Smooth muscle cell of the brain vasculature (primary cell): ENCODE data around the gene PLEKHM1.
A peak's percentile ranks its signal among the peaks of the same experiment; 100 is the strongest.
"Not testable (repeated sequence)": the region's sequence is repeated elsewhere in the genome, so short reads cannot be mapped to it uniquely, and the experiment has no call there.

Experiments
- DNase-seq: peaks from one replicate; pipeline ENCODE4 v3.0.0-alpha.2; 2012; ENCODE audit warnings: low read depth, low spot score

Gene PLEKHM1

DNA sequence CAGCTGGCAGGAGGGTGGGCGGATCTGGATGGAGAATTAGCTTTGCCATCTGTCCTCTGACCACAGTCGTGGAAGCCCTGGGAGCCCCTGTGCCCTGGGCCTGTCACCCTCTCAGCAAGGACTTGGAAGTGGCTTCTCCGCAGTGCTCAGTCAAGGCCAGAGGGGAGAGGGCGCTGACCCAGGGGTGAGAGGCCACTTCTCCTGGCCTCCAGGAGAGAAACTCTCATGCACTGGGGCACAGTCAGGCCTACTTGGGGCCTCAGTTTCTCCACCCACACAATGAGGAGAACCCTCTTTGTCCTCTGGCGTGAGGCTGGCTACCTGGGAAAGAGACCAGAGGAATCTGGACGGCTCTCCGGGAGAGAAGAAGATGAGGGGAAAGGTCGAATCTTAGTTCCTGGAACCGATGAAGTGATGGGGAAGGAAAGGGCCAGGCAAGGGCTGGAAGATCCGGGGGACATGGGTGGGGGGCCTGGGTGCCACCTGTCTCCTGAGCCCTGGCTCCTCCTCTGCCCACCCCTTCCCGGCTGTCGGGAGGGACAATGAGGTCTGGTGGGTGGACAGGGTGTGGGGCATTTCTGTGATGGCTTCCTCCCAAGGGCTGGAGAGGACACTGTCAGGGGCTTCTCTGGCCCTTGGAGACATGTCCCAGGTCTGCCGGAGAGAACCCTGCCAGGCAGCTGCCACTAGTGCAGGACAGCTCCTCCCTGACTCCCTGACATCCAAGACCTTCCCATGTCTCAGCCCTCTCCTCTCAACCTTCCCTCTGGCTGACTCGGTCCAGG is 48.8 kb downstream of the PLEKHM1 start:
- no peak for DNase-seq

DNA sequence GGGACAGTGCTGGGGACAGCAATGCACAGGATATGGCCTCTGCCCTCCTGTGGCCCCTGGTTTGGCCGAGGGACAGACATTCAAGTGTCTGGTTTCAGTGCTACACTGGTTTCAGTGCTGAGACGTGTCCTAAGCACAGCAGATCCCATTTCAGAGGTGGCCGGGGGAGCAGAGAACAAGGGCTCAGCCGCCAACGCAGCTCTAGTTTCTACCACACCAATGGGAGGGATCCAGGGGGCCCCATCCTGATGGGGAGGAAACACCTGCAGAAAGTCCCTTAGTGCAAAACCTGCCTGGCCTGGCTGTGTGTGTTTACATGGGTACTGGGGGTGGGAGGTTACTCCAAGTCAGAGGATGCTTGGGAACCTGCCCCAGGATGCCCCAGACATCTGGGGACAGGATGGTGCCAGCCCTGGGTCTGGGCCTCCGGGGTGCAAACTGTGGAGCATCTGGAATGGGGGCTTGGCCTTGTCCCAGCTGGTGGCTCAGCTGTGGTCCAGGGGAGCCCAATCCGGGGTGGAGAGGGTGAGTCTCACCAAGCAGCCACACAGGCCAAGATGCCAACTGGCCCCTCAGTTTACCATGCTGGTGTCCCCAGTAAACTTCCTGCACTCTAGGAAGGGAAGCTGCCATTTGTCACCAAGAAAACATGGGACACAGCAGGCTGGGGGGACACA is 49.5 kb downstream of the PLEKHM1 start:
- DNase-seq, result not testable (repeated sequence)

DNA sequence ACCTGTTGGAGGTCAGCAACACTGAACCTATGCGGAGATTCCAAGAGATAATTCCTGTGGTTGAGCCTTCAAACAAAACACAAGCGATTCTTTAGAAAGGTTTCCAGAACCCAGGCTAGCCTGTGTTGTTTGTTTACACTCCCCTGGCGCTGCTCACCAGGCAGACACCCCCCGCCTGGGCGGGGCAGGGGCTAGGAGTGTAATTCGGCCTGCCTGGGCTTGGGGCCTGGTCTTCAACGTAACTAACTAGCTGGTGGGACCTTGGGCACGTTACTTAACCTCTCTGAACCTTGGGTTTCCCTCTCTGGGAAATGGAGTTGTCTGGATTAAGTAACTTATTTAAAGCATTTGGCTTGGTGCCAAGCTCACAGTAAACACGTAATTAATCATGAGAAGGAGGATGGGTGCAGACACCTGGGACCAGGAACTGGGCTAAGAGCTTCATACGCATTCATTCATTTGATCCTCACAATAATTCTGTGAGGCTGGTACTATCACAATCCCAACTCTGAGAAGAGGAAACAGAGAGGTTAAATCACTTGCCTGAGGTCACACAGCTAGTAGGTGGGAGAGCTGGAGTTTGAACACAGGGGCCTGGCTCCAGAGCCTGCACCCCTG is 50.3 kb downstream of the PLEKHM1 start:
- no peak for DNase-seq

DNA sequence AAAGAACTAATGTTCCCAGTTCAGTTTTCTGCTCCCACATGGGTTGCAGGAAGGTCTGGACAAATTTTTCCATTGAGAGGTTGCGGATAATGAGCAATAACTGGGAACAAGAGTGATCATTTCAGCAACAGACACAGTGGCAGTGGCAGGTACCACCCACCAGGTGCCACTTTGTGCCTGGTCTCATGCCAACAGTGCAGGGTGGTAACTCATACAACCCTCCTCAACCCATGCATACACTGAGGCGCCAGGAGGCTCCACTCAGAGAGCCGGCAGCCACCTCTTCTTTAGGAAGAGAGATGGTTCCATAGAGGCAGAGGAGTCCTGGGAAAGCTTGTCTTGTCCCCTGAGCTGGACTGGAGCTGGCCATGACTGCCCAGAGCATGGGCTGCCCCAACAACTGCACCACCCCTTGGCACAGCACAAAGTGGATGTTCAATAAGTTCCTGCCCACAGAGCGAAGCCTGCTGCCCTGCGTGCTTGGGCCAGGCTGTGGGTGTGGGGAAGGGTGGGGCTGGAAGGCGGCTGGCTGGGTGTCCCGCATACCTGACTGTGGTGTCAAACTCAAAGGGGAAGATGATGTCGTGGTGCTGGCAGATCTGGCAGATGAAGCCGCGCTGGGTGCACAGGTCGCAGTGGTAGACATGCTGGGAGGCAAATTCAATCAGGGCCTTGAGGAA is 51.5 kb downstream of the PLEKHM1 start:
- DNase-seq, result no peak

DNA sequence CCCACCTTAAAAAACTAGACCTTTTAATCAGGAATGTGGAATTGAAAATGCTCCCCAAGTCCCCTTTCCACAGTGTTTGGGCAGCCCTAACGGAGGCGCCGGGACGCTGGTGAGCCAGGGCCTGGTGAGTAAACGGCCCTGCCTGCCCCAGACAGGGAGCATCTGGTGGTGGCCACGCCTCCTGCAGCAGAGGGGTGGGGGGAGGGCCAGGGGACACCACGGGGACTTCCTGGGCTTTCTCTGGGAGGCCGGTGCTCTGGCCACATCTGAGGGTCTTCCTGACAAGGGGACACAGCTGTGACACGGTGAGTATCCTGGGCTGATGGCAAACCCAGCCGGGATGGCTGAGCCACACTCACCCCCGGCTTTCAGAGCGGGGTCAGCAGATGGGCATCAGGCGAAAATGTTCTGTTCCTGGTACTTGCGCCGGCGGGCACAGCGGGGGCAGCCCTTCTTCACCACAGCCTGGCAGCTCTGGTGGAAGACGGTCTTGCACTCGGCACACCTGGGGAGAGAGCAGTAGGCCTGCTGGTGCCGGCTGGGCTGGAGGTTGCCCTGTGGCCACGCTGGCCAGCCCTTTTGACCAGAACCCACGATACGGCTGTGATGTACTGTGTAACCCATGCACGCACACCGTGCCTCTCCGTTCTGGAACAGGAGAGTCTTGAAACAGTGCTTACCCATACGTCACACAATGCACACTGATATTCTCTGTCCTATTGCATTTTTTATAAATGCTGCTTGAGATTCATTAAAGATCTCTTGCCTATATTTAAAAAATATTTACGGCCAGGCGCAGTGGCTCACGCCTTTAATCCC is 52.8 kb downstream of the PLEKHM1 start:
- DNase-seq, result no peak

DNA sequence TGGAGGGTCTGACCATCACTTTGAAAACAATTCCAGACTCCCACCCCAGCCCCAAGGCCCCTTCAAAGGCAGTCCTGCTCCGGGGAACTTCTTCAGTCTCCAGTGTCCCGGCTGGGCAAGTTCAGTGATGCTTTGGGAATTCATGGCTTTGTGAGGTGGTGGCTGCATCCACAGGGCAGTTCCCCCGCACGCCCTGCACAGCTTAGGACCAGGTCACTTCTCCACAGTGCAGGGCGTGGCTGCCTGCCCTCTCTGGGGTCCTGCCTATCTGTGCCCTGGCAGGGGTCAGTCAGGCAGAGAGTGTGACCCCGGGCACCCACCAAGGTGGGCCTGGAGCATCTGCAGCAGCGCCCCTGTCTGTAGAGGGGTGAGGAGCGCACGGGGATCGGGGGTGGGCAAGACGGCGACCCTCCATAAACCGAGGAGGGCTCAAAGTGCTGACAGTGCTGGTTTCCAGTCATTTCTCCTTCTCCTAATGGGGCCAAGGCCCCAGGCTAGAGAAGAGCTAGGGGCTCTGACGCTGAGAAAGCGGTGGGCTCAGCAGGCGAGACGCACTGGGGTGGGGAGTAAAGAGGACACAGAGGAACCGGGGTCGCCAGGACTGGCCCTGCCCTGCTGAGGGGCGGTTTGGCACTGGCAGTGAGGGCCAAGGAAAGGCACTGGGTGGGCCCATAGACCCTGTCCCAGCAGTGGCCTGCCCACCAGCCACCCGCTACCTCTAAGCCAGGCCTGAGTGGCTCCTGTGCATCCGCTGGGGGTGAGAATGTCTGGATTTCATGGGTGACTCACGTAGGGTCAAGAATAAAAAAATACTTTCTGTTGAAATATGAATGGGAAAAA is 53.7 kb downstream of the PLEKHM1 start:
- DNase-seq, result no peak

DNA sequence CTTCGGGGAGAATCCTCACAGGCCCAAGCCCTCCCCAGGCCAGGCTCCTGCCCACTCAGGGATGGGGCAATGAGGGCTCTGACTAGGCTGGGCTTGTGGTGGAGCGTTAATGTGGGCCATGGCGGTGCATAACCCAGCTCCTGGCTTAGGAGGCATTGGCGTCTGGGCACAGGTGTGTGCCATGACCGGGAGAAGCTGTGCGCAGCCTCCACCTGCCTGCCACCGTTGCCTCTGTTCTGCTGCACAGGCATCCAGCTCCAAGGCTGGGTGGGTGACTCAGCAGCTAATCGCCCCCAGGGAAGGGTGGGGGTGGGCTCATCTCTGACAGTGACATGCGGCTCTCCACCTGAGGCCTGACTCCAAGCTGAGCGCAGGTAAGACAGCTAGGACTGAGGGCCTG is 54.4 kb downstream of the PLEKHM1 start:
- DNase-seq, result no peak

DNA sequence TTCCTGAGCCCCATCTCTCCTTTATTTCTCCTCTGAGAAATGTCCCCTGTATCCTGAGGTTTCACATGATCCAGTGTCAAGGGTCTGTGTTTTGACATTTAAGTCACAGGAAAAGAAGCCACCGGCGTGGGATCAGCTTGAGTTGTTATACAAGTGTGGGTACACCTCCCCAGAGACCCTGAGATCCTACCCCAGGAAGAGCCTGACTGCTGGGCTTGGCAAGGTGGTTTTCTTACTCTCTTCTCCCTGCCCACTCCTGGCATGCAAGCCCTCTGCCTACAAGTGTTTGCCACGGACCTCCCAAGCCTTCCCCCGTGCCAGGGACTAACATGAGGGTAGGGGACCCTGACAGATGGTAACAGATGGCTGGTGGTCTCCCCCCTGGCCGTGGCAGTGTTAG is 55.0 kb downstream of the PLEKHM1 start:
- DNase-seq, result no peak

DNA sequence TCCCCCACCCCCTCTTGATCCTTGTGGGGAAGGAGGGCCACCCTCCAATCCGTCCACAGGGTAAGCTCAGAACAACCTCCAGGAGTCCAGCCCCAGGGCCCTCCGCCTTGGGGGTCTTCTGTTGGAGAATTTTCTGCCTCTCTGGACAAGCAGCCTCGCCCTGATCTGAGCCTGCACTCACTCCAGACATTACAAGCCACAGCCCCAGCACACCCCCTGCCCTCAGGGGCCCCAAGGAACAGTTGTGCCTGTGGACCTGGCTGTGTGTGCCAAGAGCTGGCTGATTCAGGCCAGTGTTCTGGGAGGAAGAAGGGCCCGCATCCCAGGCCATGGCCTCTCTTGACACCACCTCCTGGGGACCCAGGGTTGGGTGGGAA is 57.4 kb downstream of the PLEKHM1 start:
- DNase-seq, result no peak

DNA sequence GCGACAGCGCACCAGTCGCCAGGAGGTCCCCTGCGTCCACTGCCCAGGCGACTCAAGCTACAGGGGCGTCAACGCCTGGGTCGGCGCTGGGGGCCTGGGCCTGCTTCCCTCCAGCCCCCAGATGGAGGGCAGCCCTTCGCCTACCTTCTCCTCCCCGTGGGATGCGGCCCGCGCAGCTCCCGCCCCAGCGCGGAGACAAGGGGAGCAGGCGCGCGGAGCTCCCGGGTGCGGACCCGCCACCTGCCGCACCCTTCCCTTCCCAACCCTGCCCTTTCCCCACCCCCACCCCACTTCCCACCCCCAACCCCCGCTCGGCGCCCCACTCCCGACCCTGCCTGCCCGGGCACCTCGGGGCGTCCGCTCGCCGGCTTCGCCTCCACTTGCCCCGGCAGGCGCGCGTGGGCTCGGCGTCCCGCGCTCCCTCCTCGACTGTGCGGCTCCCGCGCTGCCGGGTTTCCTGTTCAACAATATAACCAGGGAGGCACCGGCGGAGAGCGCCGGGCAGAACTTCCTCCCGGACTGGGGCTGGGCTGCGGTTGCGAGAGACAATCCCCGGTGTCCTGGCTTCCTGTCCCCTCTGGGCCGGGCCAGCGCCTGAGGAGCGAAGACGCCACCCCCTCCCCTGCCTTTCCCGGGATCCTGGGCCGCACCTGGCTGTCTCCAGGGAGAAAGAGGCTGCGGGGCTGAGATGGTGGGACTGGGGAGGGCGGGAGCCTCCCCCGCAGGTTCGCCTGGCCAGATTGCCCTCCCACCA is 57.9 kb downstream of the PLEKHM1 start, which contains the start of gene ARHGAP27:
Gene ARHGAP27, minus strand, starts transcription at position 466 of the 754 bp plus-strand sequence. CDS start 2,591 bp downstream, outside the sequence.
- DNase-seq, result no peak

DNA sequence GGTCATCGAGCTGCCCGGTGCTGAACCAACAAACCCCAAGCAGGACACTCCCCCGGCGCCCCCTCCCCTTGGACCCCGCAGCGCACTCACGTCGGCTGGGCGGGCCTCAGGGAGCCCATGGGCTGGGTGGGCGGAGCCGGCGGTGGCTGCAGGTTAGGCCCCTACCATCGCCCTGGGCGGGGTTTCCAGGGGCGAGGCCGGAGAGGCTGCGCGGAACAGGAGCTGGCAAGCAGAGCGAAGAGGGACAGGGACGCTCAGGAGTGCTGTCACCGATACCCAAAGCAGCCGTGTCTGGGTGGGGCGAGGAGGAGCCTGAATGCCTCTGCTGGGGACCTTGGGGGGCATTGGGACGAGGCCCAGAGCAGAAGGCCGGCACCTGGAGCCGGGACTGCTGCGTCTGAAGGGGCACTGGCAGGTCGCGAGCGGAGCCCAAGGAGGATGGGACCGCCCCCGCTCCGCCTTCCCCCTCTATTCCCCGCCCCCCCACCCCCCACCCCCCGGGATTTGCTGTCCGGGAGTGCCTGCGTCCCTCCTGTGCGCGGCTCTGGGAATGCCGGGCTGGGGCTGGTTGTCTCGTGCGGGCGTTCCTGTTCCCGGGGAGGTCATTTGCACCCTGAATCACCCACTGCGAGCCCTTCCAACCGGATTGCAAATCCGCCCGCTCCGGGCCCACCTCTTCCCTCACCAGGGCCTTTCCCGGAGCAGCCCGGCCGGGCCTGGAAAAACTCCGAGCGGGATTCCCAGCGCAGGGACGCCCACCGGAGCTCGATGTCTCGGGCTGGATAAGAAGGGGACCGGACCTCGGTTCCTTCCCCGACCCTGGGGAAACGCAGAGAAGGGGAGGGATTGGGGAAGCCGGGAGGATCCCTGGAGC is 58.8 kb downstream of the PLEKHM1 start:
- no peak for DNase-seq

DNA sequence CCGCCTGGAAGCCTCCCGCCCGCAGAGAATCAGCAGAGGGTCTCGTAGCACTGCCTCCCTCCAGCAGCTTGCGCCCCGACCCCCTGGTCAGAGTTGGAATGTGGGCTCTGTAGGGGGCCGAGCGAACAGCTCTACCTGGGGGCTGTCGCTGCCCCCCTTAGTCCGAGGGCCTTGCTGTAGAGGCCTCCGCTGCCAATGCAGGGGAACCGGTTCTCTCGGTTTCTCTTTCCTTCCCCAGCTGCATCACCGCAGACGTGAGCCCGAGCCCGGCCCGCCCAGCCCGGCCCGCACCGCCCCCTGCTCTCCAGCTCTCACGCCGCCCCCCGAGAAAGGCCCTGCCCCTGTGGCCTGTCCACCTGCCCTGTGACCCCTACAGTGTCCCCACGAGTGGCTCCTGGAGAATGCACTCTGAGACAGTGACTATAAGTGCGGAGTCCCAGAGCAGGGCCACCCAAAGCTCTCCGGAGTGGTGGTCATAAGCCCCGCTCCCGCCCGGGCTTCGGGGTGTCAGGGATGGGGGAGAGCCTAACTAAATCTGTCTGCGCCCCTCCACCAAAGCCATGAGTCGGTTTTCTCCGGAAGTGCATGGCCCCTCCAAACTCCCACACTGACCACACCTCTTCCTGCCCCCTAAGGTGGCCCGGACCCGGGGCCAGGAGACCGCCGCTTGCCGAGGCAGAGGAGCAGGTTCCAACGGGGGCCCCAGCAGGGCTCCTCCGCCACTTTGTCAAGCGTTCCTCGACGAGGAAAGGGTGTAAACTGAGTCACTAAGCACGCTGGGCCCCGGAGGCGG is 59.6 kb downstream of the PLEKHM1 start:
- no peak for DNase-seq

DNA sequence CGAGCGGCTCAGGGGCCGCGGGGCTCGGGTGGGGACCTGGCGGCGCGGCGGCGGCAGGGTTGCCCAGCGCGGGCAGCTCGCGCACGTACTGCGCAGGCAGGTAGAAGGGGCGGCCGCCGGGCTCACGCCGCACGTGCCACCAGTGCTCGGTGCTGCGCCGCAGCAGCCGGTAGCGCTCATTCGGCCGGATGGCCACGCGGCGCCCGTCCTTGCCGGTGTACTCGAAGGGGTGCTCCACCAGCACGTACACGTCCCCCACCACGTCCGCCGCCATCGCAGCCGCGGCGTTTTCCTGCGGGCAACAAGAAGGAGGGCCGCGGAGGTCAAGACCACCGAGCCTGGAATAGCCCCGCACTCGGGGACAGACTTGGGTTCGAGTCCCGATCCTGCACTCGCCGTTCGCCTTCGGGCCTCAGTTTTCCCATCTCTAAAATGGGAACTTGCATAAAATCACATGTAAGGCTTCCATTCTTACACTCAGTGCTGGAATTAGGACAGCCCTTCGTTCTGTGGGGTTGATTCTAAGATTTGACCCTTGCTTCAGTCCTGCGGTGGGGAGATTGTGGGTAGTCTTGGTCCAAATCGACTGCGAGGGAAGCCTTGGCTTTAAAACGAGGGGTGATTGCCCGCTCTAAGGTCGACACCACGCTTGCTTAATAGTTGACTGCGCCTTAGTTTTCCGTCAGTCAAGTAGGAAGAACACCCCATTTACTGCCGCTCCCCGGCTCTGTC is 60.3 kb downstream of the PLEKHM1 start:
- no peak for DNase-seq

DNA sequence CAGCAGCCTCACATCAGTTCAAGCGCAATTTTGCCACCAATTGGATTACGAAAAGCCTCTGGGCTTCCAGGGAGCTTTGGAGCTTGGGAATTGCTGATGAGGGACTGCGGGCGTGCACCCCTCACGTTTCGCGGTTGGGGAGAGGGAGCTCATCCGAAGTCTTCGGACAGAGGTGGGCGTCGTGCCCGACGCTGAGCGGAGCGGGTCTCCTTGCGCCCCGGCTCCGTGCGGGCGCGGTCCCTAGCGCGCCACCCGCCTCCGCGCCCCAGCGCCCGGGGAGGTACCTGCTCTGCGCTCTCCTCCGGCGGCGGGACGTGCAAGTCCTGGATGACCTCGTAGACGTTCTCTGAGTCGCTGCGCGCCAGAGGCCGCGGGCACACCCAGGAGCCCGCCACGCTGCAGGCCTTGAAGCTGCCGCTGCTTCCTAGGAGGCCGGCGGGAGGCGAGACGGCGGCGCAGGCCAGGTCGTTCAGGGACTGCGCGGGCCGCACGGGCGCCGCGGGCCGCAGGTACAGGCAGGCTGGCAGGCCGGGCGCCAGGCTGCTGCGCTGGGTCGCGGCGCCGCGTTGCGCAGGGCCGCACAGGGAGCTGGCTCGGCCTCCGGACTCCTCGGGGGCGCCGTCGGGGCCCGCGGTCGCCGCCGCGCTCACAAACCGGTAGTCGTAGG is 61.0 kb downstream of the PLEKHM1 start:
- no peak for DNase-seq

DNA sequence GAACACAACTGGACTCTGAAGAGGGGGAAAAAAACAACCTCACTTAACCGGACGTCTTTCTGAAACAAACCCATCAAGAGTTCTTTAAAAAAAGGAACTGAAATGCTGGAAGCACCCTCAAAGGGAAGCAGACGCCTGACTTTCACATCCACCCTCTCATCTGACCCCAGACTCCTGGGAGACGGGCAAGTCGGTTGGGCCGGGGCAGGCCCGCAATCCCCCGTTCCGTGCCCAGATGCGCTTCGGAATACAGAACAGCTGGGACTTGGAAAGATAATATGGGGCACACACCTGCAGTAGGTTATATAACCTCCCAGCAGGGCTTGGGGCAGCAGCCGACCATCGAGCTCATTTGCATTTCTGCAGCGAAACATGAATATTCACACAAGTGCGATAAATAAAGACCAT is 61.6 kb downstream of the PLEKHM1 start:
- no peak for DNase-seq

DNA sequence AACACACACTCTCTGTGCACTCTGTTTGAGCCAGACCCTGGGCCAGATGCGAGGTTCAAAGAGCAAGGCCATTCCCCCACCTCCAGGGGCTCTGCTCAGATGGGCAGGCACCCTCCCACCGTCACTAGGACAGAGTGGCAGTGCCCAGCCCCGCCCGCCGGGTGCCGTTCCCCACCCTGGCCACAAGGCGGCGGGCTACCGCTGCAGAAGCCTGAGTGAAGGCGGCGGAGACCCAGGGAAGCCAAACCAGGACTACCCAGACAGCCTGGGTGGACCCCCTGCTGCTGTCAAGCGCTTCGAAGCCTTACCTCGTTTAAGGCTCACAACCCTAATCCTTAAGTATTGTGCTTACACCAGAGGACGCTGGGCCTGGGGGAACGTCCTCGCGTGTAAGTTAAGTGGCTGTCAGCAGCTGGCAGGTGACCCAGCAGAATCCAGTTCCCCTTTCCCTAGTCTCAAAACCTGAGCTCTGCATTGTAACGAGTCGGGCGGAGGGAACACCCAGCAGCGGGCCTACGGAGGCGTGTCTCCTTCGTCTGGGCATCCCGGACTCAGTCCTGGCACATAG is 62.4 kb downstream of the PLEKHM1 start:
- peak; percentile 24 for DNase-seq
